K562 (cell line): Measurements from ENCODE around the gene AP4S1. TPM values are rescaled to one million over a fixed set of nuclear protein-coding genes. Genes with fewer than 3 reads are reported as not detected.

ENCODE experiments used
- ATAC-seq: fragments of 200-7000 bp; cut with Tn5 transposase; 3 replicates; pipeline ENCODE4 v1.9.1; 2020; ENCODE audit warnings: moderate library complexity
- BruUV-seq: library from RNA; stranded (reverse); fragments of 400-500 nt; replicated peaks from 2 replicates; lab custom pipeline; 2021; lab: Mats Ljungman, UMichigan
- CTCF ChIA-PET: fragments of 300-600 bp; formaldehyde crosslinking; extraction: SDS; loops from one replicate; lab custom pipeline; 2021; ENCODE audit warnings: low intra/inter-chr PET ratio; lab: Yijun Ruan, JAX
- POLR2A ChIA-PET: fragments of 300-600, 350-650 bp; sonication (Branson Sonifier 250); formaldehyde crosslinking; extraction: SDS; loops from one replicate; lab custom pipeline; 2021; ENCODE audit warnings: antibody characterized with exemption, inconsistent platforms; lab: Yijun Ruan, JAX
- DNase-seq, 4 experiments: peaks; one replicate each; pipeline versions ENCODE4 v3.0.0 to v3.0.0-alpha.2; 2011 to 2018; ENCODE audit warnings: low spot score in 3 of 4, mixed read lengths in 3 of 4; ENCODE audit errors: extremely low read depth in 1 of 4
- FAIRE-seq: peaks from 2 replicates; lab custom pipeline; 2011; peaks lifted over from hg19 to GRCh38; lab: Jason Lieb, UNC
- H2AFZ ChIP-seq: 2 replicates; pipeline ENCODE4 v1.6.0; 2011; ENCODE audit warnings: low read depth, low read length, control low read depth, inconsistent platforms
- H3K27ac ChIP-seq: fragments of 200-600 bp; 3 replicates; pipeline ENCODE4 v1.8.0; 2011; ENCODE audit warnings: low read depth, mild to moderate bottlenecking, control low read depth, inconsistent platforms, low read length, moderate library complexity, mixed read lengths; ENCODE audit errors: extremely low read depth
- H3K27me3 ChIP-seq, 2 experiments: fragments of 300-600 bp in 1 of 2; 2 replicates in 1 of 2; 3 replicates in 1 of 2; pipeline versions ENCODE4 v1.6.0 to v1.8.0; 2011; ENCODE audit warnings: inconsistent platforms in 2 of 2, low read length in 2 of 2, mild to moderate bottlenecking in 1 of 2, mixed read lengths in 1 of 2, moderate library complexity in 1 of 2; ENCODE audit not compliant: control insufficient read depth in 2 of 2, insufficient read depth in 2 of 2
- H3K36me3 ChIP-seq: fragments of 300-600 bp; 3 replicates; pipeline ENCODE4 v1.8.0; 2011; ENCODE audit warnings: mild to moderate bottlenecking, low read length, inconsistent platforms; ENCODE audit not compliant: control insufficient read depth, insufficient read depth
- H3K4me1 ChIP-seq, 2 experiments: fragments of 200-600 bp in 1 of 2; replicated peaks in 1 of 2; 2 replicates in 1 of 2; 3 replicates in 1 of 2; pipeline versions ENCODE4 v1.5.1 to v1.8.0; 2011; ENCODE audit warnings: inconsistent platforms in 2 of 2, low read length in 2 of 2, mild to moderate bottlenecking in 1 of 2, mixed read lengths in 1 of 2, moderate library complexity in 1 of 2; ENCODE audit not compliant: control insufficient read depth in 2 of 2, insufficient read depth in 2 of 2
- H3K4me2 ChIP-seq: 2 replicates; pipeline ENCODE4 v1.6.1; 2011; ENCODE audit warnings: low read length, control low read depth, inconsistent platforms, mixed read lengths; ENCODE audit not compliant: insufficient read depth
- H3K4me3 ChIP-seq: fragments of 200-600 bp; sonication (generic), shearing (Covaris generic); 2 replicates; pipeline ENCODE4 v1.5.1; 2016; ENCODE audit warnings: control low read depth, inconsistent platforms
- H3K79me2 ChIP-seq: fragments of 200-600 bp; 3 replicates; pipeline ENCODE4 v1.8.0; 2011; ENCODE audit warnings: low read length, inconsistent platforms; ENCODE audit not compliant: control insufficient read depth, insufficient read depth
- H3K9ac ChIP-seq, 2 experiments: 2 replicates each; pipeline versions ENCODE4 v1.6.0 to v1.6.1; 2011; ENCODE audit warnings: low read depth in 2 of 2, low read length in 2 of 2, control low read depth in 1 of 2, inconsistent platforms in 1 of 2, mild to moderate bottlenecking in 1 of 2, mixed read lengths in 1 of 2; ENCODE audit not compliant: insufficient read depth in 1 of 2
- H3K9me1 ChIP-seq: one replicate; pipeline ENCODE4 v1.6.0; 2011; ENCODE audit warnings: inconsistent platforms, mild to moderate bottlenecking, low read length, moderate library complexity; ENCODE audit not compliant: control insufficient read depth, insufficient read depth
- H3K9me3 ChIP-seq: replicated peaks from 2 replicates; pipeline ENCODE4 v1.5.1; 2011; ENCODE audit warnings: low read depth, low read length, inconsistent platforms; ENCODE audit not compliant: control insufficient read depth, insufficient read depth
- H4K20me1 ChIP-seq: replicated peaks from 2 replicates; pipeline ENCODE4 v1.6.1; 2011; ENCODE audit warnings: low read length, inconsistent platforms, mixed read lengths; ENCODE audit not compliant: control insufficient read depth, insufficient read depth
- CHD1 ChIP-seq: fragments of 200-600 bp; sonication (generic); IDR thresholded peaks from one replicate; pipeline ENCODE4 v1.6.1; 2012; ENCODE audit warnings: mild to moderate bottlenecking, moderate library complexity, low read length, inconsistent platforms
- CREB1 ChIP-seq, 2 experiments: sonication (generic) in 1 of 2; formaldehyde crosslinking in 1 of 2; IDR thresholded peaks; 2 replicates each; pipeline versions ENCODE4 v1.6.1 to v1.8.0; 2012 to 2022; ENCODE audit warnings: inconsistent platforms in 1 of 2, mild to moderate bottlenecking in 1 of 2, missing genetic modification reagents in 1 of 2, moderate library complexity in 1 of 2
- GTF2E2 ChIP-seq: fragments of 200-800 bp; sonication (Bioruptor generic); IDR thresholded peaks from 2 replicates; pipeline ENCODE4 v1.6.1; 2016; ENCODE audit warnings: missing genetic modification characterization, missing compliant biosample characterization
- HMG20B ChIP-seq: fragments of 250-450 bp; sonication (Bioruptor Pico); IDR thresholded peaks from 2 replicates; pipeline ENCODE4 v1.5.0; 2021; ENCODE audit warnings: mild to moderate bottlenecking
- KAT7 ChIP-seq: sonication (generic); formaldehyde crosslinking; IDR thresholded peaks from 2 replicates; pipeline ENCODE4 v1.8.0; 2022; ENCODE audit warnings: missing genetic modification reagents, mild to moderate bottlenecking, borderline replicate concordance
- PHF8 ChIP-seq: fragments of 200-600 bp; sonication (generic); IDR thresholded peaks from 2 replicates; pipeline ENCODE4 v1.6.1; 2012; ENCODE audit warnings: mixed run types, mild to moderate bottlenecking, inconsistent platforms, low read length, moderate library complexity, borderline replicate concordance
- PML ChIP-seq: IDR thresholded peaks from 2 replicates; pipeline ENCODE4 v1.6.1; 2012; ENCODE audit warnings: low read length, inconsistent platforms
- POLR2H ChIP-seq: IDR thresholded peaks from 2 replicates; pipeline ENCODE4 v1.6.1; 2016; ENCODE audit warnings: missing genetic modification characterization, low read depth, mild to moderate bottlenecking, control low read depth, missing compliant biosample characterization, moderate library complexity
- RBBP5 ChIP-seq: fragments of 200-600 bp; sonication (generic); IDR thresholded peaks from 2 replicates; pipeline ENCODE4 v1.6.1; 2012; ENCODE audit warnings: borderline replicate concordance, mild to moderate bottlenecking, low read length, control low read depth, inconsistent platforms; ENCODE audit not compliant: insufficient read depth, poor library complexity, severe bottlenecking
- RCOR1 ChIP-seq, 2 experiments: IDR thresholded peaks; 2 replicates each; pipeline ENCODE4 v1.6.1; 2012; ENCODE audit warnings: low read depth in 2 of 2, low read length in 2 of 2, borderline replicate concordance in 1 of 2, improper control_type of control experiment in 1 of 2
- SAP30 ChIP-seq: fragments of 200-600 bp; sonication (generic); IDR thresholded peaks from 2 replicates; pipeline ENCODE4 v1.6.1; 2012; ENCODE audit warnings: borderline replicate concordance, low read depth, mild to moderate bottlenecking, moderate library complexity, low read length, control low read depth, inconsistent platforms; ENCODE audit not compliant: insufficient read depth, poor library complexity, severe bottlenecking
- SUPT5H ChIP-seq: fragments of 450-650 bp; IDR thresholded peaks from 2 replicates; pipeline ENCODE4 v1.6.1; 2016
- TBL1XR1 ChIP-seq, 2 experiments: IDR thresholded peaks; 2 replicates each; pipeline ENCODE4 v1.6.1; 2012; ENCODE audit warnings: improper control_type of control experiment in 2 of 2, low read length in 2 of 2, mild to moderate bottlenecking in 1 of 2
- TBP ChIP-seq: optimal IDR thresholded peaks from 2 replicates; pipeline ENCODE3; 2011; ENCODE audit warnings: low read depth, low read length, improper control_type of control experiment
- TCF3 ChIP-seq: sonication (generic); formaldehyde crosslinking; IDR thresholded peaks from 2 replicates; pipeline ENCODE4 v1.4.0; 2020; ENCODE audit warnings: mild to moderate bottlenecking, missing genetic modification reagents
- TGIF2 ChIP-seq: sonication (generic); formaldehyde crosslinking; IDR thresholded peaks from 2 replicates; pipeline ENCODE4 v1.8.1; 2022; ENCODE audit warnings: mild to moderate bottlenecking, missing genetic modification reagents, moderate library complexity
- ZNF76 ChIP-seq: fragments of 250-450 bp; sonication (Bioruptor Pico); IDR thresholded peaks from 2 replicates; pipeline ENCODE4 v1.4.0; 2020; ENCODE audit warnings: mild to moderate bottlenecking, moderate library complexity, borderline replicate concordance
- ZNF778 ChIP-seq: fragments of 450-650 bp; formaldehyde crosslinking; IDR thresholded peaks from 2 replicates; pipeline ENCODE4 v1.4.0; 2020; ENCODE audit warnings: mild to moderate bottlenecking, moderate library complexity
- WGBS: fragments of 100-300 bp; shearing (Covaris generic); methylation state at CpG from one replicate; pipeline ENCODE4 v1.1.6; 2016; ENCODE audit warnings: low coverage, mixed read lengths; ENCODE audit not compliant: insufficient coverage; ENCODE audit errors: missing lambda C conversion rate; 5-methylcytosine and 5-hydroxymethylcytosine counted together
- in situ Hi-C: fragments of 300-500 bp; cut with MboI; formaldehyde crosslinking; loops from 4 replicates; pipeline ENCODE4 v1.15.0; 2018; ENCODE audit warnings: inconsistent platforms, mixed read lengths
- intact Hi-C: fragments of 100-400 bp; cut with micrococcal nuclease; formaldehyde crosslinking; loops from 2 replicates; pipeline ENCODE4 v1.14.2; 2022
- polyA plus RNA-seq, 8 experiments: library from polyadenylated mRNA; depleted of rRNA in 4 of 8; stranded (reverse) in 5 of 8; unstranded in 3 of 8; fragments of >200 nt; fragmentation: Nextera tagmentation in 2 of 8; fragmentation: Illumina TruSeq in 1 of 8; extraction: Ambion mirVana in 2 of 8; extraction: Trizol in 1 of 8; gene quantifications; 2 replicates each; pipeline versions ENCODE4 v1.2.1 to v1.2.3, GENCODE V29; 2011 to 2014; ENCODE audit warnings: inconsistent platforms in 1 of 8, missing spikeins in 1 of 8
- total RNA-seq, 7 experiments: library from RNA; depleted of rRNA in 6 of 7; stranded (reverse); fragments of >200 nt in 6 of 7; fragmentation: Illumina TruSeq in 2 of 7; extraction: Trizol in 2 of 7; gene quantifications; 2 replicates each; pipeline versions ENCODE4 v1.2.1 to v1.2.3, GENCODE V29; 2011 to 2021; ENCODE audit warnings: low replicate concordance in 1 of 7
- TF ChIP-seq, protein P1 (sequence below): fragments of 200-800 bp; sonication (Bioruptor generic); IDR thresholded peaks from 2 replicates; pipeline ENCODE4 v1.6.1; 2017; ENCODE audit warnings: missing genetic modification characterization, missing compliant biosample characterization

The AP4S1 gene
- total and polyA plus RNA-seq, 9 of the 15 experiments (the other 6 are each of a cell fraction or from before 2014, with no cell fraction given), result 3.7 to 7.8 (median 5.9) TPM

DNA sequence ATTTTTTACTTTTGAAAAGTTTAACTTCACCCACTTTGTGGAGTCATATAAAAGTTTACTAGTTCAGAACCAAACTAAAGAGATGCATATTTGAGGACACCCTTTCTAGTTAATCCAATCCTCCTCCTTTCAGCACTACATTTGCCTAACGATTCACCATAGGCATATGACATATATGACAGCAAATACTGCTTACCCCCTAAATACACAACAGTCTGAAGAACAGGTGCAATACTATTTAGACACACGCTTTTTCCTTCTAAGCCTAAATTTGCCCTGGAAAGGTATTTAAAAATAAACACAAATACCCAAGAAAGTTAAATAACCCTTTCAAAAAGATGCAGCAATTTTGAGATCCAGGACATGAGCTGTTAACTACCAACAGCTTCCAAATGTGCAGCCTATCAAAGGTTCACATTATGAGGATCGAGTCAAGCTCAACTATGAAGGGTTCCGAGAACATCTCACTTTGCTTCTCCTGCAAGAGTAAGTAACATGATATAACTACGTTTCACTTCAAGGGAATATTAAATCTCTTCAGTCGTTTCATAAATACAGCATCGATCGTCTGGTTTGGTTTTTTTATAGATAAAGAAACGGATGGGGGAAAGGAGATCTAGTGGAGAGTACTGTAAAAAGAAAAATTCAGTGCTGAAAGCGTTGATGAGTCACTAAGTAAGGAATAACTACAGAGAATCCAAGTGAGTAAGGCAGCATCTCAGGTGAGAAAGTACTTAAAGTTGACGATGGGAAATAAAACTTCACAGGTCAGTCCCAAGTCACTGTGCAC is 677 bp upstream of the AP4S1 start (continued):
- TF ChIP-seq TBP (no peak), RCOR1 (IDR thresholded peaks at IDR 0.05; ENCODE audit: borderline replicate concordance in 1 of 2, low read depth in 2 of 2, low read length in 2 of 2) (no peak), CHD1 (no peak), POLR2H (tag) (no peak)

DNA sequence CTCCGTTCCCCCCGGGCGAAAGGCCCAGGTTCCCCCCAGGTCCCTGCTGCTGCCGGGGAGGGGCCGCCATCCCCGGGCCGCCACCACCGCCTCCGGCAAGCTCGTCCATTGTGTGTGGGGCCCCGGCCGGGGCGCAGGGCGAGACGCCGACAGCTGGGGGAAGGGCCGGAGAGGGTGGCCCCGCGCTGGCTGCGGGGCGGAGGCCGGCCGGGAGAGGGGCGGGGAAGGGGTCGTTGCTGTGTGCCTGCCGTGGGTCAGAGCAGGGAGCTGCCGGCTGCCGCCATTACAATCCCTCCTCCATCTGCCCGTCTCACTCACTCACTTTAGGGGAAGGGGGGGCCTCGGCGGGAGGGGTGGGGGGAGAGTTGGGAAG is 614 bp downstream of the AP4S1 start, which contains the start of gene STRN3:
TSS of gene STRN3 (minus strand) at position 303 of the 373 bp plus-strand sequence. CDS start at position 109, 194 bp downstream.
- CTCF ChIA-PET, result no interaction called here
- WGBS, result 0% methylated on average over 4 of the region's 31 CpGs
- BruUV-seq, result no TSS peak
- FAIRE-seq (no peak), DNase-seq (no peak), ATAC-seq (no peak)
- Histone ChIP-seq H3K27me3 (no peaks in the 10 kb centered on the region), H3K9me3 (no peaks in the 10 kb centered on the region), H3K4me2 (peak within 1 kb of the TSS; percentile 89), H3K4me3 (peak within 1 kb of the TSS; percentile 98), H2AFZ (peak within 1 kb of the TSS; percentile 93), H3K9ac (peak within 1 kb of the TSS; percentile 92 to 97), H3K27ac (peak within 1 kb of the TSS; percentile 89), H3K79me2 (peaks cover 75% of the 10 kb centered on the region), H3K9me1 (no peaks in the 10 kb centered on the region), H3K36me3 (peaks cover 19% of the 10 kb centered on the region), H4K20me1 (no peaks in the 10 kb centered on the region), H3K4me1 (peaks cover 5 to 24% of the 10 kb centered on the region in 2 experiments)
- POLR2A ChIA-PET, result interaction anchor here (0.7 to 3.1 kb wide), 15 partner anchors 8 to 438 kb away, joined by 3 to 17 read pairs (median 5); no protein-coding TSS in a partner anchor
- intact Hi-C loops, result loop anchor here (1.0 to 2.0 kb wide), 3 partner anchors 33 to 57 kb away; no protein-coding TSS in a partner anchor
- in situ Hi-C loops, result no loop called here
- TF ChIP-seq ZNF778 (CRISPR knock-in tag), result no peak
- TF ChIP-seq, protein P1, sequence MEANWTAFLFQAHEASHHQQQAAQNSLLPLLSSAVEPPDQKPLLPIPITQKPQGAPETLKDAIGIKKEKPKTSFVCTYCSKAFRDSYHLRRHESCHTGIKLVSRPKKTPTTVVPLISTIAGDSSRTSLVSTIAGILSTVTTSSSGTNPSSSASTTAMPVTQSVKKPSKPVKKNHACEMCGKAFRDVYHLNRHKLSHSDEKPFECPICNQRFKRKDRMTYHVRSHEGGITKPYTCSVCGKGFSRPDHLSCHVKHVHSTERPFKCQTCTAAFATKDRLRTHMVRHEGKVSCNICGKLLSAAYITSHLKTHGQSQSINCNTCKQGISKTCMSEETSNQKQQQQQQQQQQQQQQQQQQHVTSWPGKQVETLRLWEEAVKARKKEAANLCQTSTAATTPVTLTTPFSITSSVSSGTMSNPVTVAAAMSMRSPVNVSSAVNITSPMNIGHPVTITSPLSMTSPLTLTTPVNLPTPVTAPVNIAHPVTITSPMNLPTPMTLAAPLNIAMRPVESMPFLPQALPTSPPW (CRISPR knock-in tag), result peak; percentile 98
- TF ChIP-seq HMG20B (CRISPR knock-in tag), result no peak
- peak; percentile 23; the same call in 1 of the 2 replicates for TF ChIP-seq GTF2E2 (tag)
- TF ChIP-seq TGIF2 (CRISPR knock-in tag), result 0 out of 2 replicates have a peak, but pooled peaks have one; percentile 53
- peak; percentile 54 for TF ChIP-seq RBBP5
- TF ChIP-seq SAP30, result peak; percentile 23
- no peak for TF ChIP-seq PML
- no peak for TF ChIP-seq CREB1 (IDR thresholded peaks at IDR 0.05)
- TF ChIP-seq CREB1 (CRISPR knock-in tag; IDR thresholded peaks at IDR 0.05), result 0 out of 2 replicates have a peak, but pooled peaks have one; percentile 2
- TF ChIP-seq ZNF76 (CRISPR knock-in tag), result no peak
- 0 out of 4 replicates have a peak, but pooled peaks of 1 of the 2 experiments have one; percentile 12 for TF ChIP-seq TBL1XR1 (IDR thresholded peaks at IDR 0.05; ENCODE audit: low read length in 2 of 2)
- peak; percentile 62; the same call in 1 of the 2 replicates for TF ChIP-seq PHF8
- peak; percentile 39; the same call in 1 of the 2 replicates for TF ChIP-seq KAT7 (CRISPR knock-in tag)
- TF ChIP-seq TBP, result peak; percentile 72
- 0 out of 2 replicates have a peak, but pooled peaks have one; percentile 40 for TF ChIP-seq SUPT5H
- TF ChIP-seq TCF3 (CRISPR knock-in tag), result no peak
